Astrocyte (in vitro differentiated cells and primary cell): Measurements from ENCODE around the gene TMEM234. TPM values are rescaled to one million over a fixed set of nuclear protein-coding genes. Genes with fewer than 3 reads are reported as not detected.
A peak's percentile ranks its signal among the peaks of the same experiment; 100 is the strongest.

Experiments
- DNase-seq: peaks from one replicate; pipeline ENCODE4 v3.0.0-alpha.2; 2010; ENCODE audit warnings: low read depth
- FAIRE-seq: peaks from 2 replicates; lab custom pipeline; 2011; peaks lifted over from hg19 to GRCh38; lab: Jason Lieb, UNC
- H2AFZ ChIP-seq: 2 replicates; pipeline ENCODE4 v1.6.0; 2012; ENCODE audit warnings: low read depth, low read length, inconsistent platforms
- H3K27ac ChIP-seq: 2 replicates; pipeline ENCODE4 v1.5.1; 2011; ENCODE audit warnings: low read depth, low read length, inconsistent platforms
- H3K27me3 ChIP-seq: 2 replicates; pipeline ENCODE4 v1.6.0; 2011; ENCODE audit warnings: low read length, inconsistent platforms; ENCODE audit not compliant: insufficient read depth
- H3K36me3 ChIP-seq: 2 replicates; pipeline ENCODE4 v1.5.1; 2011; ENCODE audit warnings: low read length, inconsistent platforms; ENCODE audit not compliant: insufficient read depth
- H3K4me1 ChIP-seq: 2 replicates; pipeline ENCODE4 v1.5.1; 2011; ENCODE audit warnings: low read length, inconsistent platforms; ENCODE audit not compliant: insufficient read depth
- H3K4me2 ChIP-seq: 2 replicates; pipeline ENCODE4 v1.6.0; 2012; ENCODE audit warnings: low read length, inconsistent platforms
- H3K4me3 ChIP-seq: 2 replicates; pipeline ENCODE4 v1.5.1; 2011; ENCODE audit warnings: low read depth, mild to moderate bottlenecking, low read length, inconsistent platforms; ENCODE audit not compliant: insufficient read depth
- H3K79me2 ChIP-seq: 2 replicates; pipeline ENCODE4 v1.6.0; 2012; ENCODE audit warnings: mild to moderate bottlenecking, low read length, inconsistent platforms; ENCODE audit not compliant: insufficient read depth
- H3K9ac ChIP-seq: 2 replicates; pipeline ENCODE4 v1.6.0; 2012; ENCODE audit warnings: mild to moderate bottlenecking, low read length, inconsistent platforms
- H3K9me3 ChIP-seq: 2 replicates; pipeline ENCODE4 v1.5.1; 2012; ENCODE audit warnings: low read depth, mild to moderate bottlenecking, low read length, inconsistent platforms; ENCODE audit not compliant: insufficient read depth
- H4K20me1 ChIP-seq: 2 replicates; pipeline ENCODE4 v1.6.0; 2012; ENCODE audit warnings: low read length, inconsistent platforms; ENCODE audit not compliant: insufficient read depth
- H3K27ac Mint-ChIP-seq: one replicate; pipeline ENCODE4 v1.8.0; 2021; ENCODE audit warnings: mild to moderate bottlenecking, mixed read lengths; ENCODE audit not compliant: unreplicated experiment
- H3K27me3 Mint-ChIP-seq: one replicate; pipeline ENCODE4 v1.8.0; 2021; ENCODE audit warnings: low read depth, mixed read lengths; ENCODE audit not compliant: unreplicated experiment
- H3K36me3 Mint-ChIP-seq: one replicate; pipeline ENCODE4 v1.8.0; 2021; ENCODE audit warnings: low read depth, mixed read lengths; ENCODE audit not compliant: unreplicated experiment
- H3K4me1 Mint-ChIP-seq: one replicate; pipeline ENCODE4 v1.8.0; 2021; ENCODE audit warnings: low read depth, mixed read lengths; ENCODE audit not compliant: unreplicated experiment
- H3K4me3 Mint-ChIP-seq: one replicate; pipeline ENCODE4 v1.8.0; 2021; ENCODE audit warnings: mild to moderate bottlenecking, moderate library complexity, mixed read lengths; ENCODE audit not compliant: unreplicated experiment
- H3K9me3 Mint-ChIP-seq: one replicate; pipeline ENCODE4 v1.8.0; 2021; ENCODE audit warnings: mild to moderate bottlenecking, mixed read lengths; ENCODE audit not compliant: unreplicated experiment
- EZH2 ChIP-seq: IDR thresholded peaks from 2 replicates; pipeline ENCODE4 v1.6.1; 2012; ENCODE audit warnings: mild to moderate bottlenecking, low read length, inconsistent platforms; ENCODE audit not compliant: insufficient read depth
- total RNA-seq: library from RNA; stranded (reverse); gene quantifications from 2 replicates; pipeline ENCODE4 v1.2.1, GENCODE V29; 2021
- TF ChIP-seq, protein P1 (sequence below): IDR thresholded peaks from 2 replicates; pipeline ENCODE4 v1.5.1; 2011; ENCODE audit warnings: low read depth, mild to moderate bottlenecking, inconsistent platforms, low read length, moderate library complexity; ENCODE audit not compliant: insufficient read depth

Gene TMEM234
- total RNA-seq, 1 donor from 2014 or later = 17.3 TPM

DNA sequence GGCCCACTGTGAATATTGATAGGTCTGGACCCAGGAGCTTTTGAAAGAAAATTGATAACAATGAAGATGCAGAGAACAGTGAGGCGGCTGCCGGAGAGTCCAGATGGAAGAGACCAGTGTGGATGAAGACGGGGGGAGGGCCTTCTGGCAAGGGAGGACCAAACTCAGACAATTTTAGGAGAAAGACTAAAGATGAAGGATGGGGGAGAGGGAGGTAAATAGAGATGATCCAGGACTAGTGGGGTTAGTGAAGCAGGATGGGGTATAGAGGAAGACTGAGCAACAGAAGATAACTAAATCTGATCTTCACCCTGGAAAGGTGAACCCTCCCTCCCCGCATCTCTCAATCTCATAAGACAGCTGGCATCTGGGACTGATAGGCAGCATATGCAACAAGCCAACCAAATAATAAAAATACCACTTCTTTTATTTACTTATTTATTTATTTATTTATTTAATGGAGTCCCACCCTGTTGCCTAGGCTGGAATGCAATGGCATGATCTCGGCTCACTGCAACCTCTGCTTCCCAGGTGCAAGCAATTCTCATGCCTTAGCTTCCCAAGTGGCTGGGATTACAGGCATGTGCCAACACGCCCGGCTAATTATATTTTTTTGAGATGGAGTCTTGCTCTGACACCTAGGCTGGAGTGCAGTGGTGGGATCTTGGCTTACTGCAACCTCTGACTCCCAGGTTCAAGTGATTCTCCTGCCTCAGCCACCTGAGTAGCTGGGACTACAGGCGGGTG lies 10.6 kb upstream of the TMEM234 start:
- no peaks in the 10 kb centered on the region for H3K9me3 ChIP-seq
- H3K27me3 ChIP-seq = no peaks in the 10 kb centered on the region
- no peak overlapping the region for H3K4me3 ChIP-seq
- Mint-ChIP-seq H3K9me3 (no peaks in the 10 kb centered on the region), H3K27ac (peak overlapping the region; percentile 36), H3K36me3 (peaks cover 21% of the 10 kb centered on the region), H3K27me3 (no peaks in the 10 kb centered on the region), H3K4me3 (no peak overlapping the region), H3K4me1 (peaks cover 7% of the 10 kb centered on the region)
- H3K9ac ChIP-seq = no peak overlapping the region
- H2AFZ ChIP-seq = no peak overlapping the region
- no peak for TF ChIP-seq EZH2
- TF ChIP-seq, protein P1, sequence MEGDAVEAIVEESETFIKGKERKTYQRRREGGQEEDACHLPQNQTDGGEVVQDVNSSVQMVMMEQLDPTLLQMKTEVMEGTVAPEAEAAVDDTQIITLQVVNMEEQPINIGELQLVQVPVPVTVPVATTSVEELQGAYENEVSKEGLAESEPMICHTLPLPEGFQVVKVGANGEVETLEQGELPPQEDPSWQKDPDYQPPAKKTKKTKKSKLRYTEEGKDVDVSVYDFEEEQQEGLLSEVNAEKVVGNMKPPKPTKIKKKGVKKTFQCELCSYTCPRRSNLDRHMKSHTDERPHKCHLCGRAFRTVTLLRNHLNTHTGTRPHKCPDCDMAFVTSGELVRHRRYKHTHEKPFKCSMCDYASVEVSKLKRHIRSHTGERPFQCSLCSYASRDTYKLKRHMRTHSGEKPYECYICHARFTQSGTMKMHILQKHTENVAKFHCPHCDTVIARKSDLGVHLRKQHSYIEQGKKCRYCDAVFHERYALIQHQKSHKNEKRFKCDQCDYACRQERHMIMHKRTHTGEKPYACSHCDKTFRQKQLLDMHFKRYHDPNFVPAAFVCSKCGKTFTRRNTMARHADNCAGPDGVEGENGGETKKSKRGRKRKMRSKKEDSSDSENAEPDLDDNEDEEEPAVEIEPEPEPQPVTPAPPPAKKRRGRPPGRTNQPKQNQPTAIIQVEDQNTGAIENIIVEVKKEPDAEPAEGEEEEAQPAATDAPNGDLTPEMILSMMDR = no peak
- DNase-seq = no peak
- no peak for FAIRE-seq
- H3K36me3 ChIP-seq = peaks cover 22% of the 10 kb centered on the region
- peaks cover 12% of the 10 kb centered on the region for H3K4me1 ChIP-seq
- H3K79me2 ChIP-seq = no peaks in the 10 kb centered on the region
- H3K4me2 ChIP-seq = no peak overlapping the region
- no peak overlapping the region for H3K27ac ChIP-seq
- H4K20me1 ChIP-seq = peaks cover 6% of the 10 kb centered on the region

DNA sequence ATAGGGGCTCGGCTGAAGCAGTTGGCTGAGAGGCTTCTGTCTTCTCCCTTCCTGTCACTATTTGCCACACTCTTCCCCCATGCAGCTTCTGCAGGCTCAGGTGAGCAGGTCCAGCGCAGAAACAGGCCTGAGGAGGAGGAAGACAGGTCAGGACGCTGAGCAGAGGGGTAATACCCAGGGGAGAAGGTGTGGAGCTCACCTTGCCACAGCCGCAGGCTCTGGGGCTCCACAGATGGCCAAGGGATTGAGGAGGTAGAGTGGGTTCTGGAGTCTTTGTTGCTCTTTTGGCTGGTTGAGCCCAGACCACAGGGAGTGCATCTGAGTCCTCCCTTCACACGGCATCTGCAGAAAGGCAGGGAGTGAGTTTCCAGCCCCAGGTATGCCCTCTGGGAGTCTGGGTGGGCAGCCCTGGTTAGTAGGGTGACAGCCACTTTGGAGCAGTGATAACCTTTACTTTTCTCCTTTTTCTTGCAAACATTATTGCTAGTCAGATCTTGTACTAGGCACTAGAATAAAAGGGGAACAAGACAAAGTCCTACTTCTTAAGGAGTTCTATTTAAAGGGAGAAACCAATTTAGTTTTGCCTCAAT lies 9.8 kb upstream of the TMEM234 start:
- H3K4me3 ChIP-seq = no peak overlapping the region
- no peak overlapping the region for H3K27ac Mint-ChIP-seq

More for the DNA sequence above, 9.8 kb upstream of the TMEM234 start:
- no peak for TF ChIP-seq EZH2
- TF ChIP-seq, protein P1 = no peak
- Mint-ChIP-seq H3K4me3 (no peak overlapping the region), H3K4me1 (peaks cover 7% of the 10 kb centered on the region), H3K9me3 (no peaks in the 10 kb centered on the region), H3K27me3 (no peaks in the 10 kb centered on the region), H3K36me3 (peaks cover 22% of the 10 kb centered on the region)
- peaks cover 27% of the 10 kb centered on the region for H3K36me3 ChIP-seq
- no peaks in the 10 kb centered on the region for H3K9me3 ChIP-seq
- no peak for DNase-seq
- no peaks in the 10 kb centered on the region for H3K27me3 ChIP-seq
- H3K4me1 ChIP-seq = peaks cover 12% of the 10 kb centered on the region
- peaks cover 7% of the 10 kb centered on the region for H4K20me1 ChIP-seq
- FAIRE-seq = no peak
- no peak overlapping the region for H3K4me2 ChIP-seq
- H3K27ac ChIP-seq = no peak overlapping the region
- H3K79me2 ChIP-seq = no peaks in the 10 kb centered on the region
- no peak overlapping the region for H2AFZ ChIP-seq
- no peak overlapping the region for H3K9ac ChIP-seq
